NB4 (cell line): ENCODE data around the gene KPNA3.
"Not testable (repeated sequence)": the region's sequence is repeated elsewhere in the genome, so short reads cannot be mapped to it uniquely, and the experiment has no call there.

Source experiments
- DNase-seq: peaks from one replicate; pipeline ENCODE4 v3.0.0; 2010; ENCODE audit warnings: low read depth
- H3K4me3 ChIP-seq: one replicate; pipeline ENCODE4 v1.5.1; 2011; ENCODE audit warnings: mild to moderate bottlenecking, low read depth, low read length, moderate library complexity
- MYC ChIP-seq: IDR thresholded peaks from 2 replicates; pipeline ENCODE4 v1.6.1; 2011; ENCODE audit warnings: low read depth, low read length
- POLR2A ChIP-seq: IDR thresholded peaks from 2 replicates; pipeline ENCODE4 v1.6.1; 2011; ENCODE audit warnings: mild to moderate bottlenecking; ENCODE audit not compliant: insufficient read length; ENCODE audit errors: extremely low read depth
- TF ChIP-seq, protein P1 (sequence below): IDR thresholded peaks from one replicate; pipeline ENCODE4 v1.5.1; 2012; ENCODE audit warnings: low read depth, low read length
- TF ChIP-seq, protein P2 (sequence below): IDR thresholded peaks from 2 replicates; pipeline ENCODE4 v1.6.1; 2011; ENCODE audit warnings: low read depth, low read length

KPNA3 gene

DNA sequence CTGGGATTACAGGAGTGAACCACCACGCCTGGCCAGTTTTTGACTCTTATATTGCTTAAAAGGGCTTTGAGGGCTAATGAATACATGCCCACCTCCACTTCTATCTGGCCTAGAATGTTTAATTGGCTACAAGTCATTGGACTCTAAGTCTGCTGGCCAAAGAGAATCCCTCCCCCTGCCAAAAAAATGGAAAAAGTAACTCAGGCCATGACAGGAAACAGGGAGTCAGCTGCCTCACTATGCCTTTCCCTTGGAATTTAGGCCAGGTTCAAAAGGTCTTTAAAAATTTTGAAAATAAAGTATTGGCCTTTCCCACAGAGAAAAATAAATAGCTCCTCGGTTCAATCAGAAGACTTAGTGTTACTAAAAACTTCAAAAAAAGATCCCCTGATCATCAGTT lies 34.9 kb upstream of the KPNA3 start:
- TF ChIP-seq, protein P1, sequence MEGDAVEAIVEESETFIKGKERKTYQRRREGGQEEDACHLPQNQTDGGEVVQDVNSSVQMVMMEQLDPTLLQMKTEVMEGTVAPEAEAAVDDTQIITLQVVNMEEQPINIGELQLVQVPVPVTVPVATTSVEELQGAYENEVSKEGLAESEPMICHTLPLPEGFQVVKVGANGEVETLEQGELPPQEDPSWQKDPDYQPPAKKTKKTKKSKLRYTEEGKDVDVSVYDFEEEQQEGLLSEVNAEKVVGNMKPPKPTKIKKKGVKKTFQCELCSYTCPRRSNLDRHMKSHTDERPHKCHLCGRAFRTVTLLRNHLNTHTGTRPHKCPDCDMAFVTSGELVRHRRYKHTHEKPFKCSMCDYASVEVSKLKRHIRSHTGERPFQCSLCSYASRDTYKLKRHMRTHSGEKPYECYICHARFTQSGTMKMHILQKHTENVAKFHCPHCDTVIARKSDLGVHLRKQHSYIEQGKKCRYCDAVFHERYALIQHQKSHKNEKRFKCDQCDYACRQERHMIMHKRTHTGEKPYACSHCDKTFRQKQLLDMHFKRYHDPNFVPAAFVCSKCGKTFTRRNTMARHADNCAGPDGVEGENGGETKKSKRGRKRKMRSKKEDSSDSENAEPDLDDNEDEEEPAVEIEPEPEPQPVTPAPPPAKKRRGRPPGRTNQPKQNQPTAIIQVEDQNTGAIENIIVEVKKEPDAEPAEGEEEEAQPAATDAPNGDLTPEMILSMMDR = no peak
- TF ChIP-seq POLR2A (no peak), MYC (no peak)
- TF ChIP-seq, protein P2, sequence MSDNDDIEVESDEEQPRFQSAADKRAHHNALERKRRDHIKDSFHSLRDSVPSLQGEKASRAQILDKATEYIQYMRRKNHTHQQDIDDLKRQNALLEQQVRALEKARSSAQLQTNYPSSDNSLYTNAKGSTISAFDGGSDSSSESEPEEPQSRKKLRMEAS = no peak

DNA sequence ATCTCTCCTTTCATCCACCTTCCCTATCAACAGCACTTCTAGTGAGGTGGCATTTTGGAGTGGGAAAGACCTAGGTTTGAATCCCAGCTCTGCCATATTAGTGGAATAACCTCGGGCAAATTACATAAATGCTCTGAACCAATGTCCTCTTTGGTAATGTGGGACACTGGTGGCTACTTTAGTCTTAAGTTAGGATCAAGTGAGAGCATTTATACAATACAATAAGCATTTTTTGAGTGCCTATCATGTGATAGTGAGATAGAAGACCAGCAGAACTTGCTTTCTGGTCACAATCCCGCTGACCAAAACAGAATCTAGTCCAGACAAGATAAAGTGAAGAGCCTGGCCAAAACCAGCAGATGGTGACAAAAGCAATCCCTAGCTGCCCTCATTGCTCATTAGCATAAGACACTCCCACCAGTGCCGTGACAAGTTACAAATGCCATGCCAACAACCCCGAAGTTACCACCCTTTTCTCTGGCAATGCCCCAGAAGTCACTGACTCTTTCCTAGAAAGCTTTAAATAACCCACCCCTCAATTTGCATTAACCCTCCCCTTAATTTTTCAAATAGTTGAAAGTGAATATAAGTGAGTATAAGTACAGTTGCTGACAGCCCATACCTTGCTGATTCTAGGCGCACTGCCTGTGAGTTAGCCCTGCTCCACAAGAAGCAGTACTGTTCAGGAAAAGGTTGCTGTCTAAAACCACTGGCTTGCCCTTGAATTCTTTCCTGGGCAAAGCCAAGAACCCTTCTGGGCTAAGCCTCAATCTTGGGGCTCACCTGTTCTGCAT lies 28.9 kb upstream of the KPNA3 start:
- TF ChIP-seq MYC = no peak
- TF ChIP-seq, protein P2 = 0 out of 2 replicates have a peak, but pooled peaks have one; percentile 6
- DNase-seq = peak; percentile 24
- no peak overlapping the region for H3K4me3 ChIP-seq

More for the DNA sequence above, 34.9 kb upstream of the KPNA3 start:
- H3K4me3 ChIP-seq = no peak overlapping the region
- DNase-seq = no peak

DNA sequence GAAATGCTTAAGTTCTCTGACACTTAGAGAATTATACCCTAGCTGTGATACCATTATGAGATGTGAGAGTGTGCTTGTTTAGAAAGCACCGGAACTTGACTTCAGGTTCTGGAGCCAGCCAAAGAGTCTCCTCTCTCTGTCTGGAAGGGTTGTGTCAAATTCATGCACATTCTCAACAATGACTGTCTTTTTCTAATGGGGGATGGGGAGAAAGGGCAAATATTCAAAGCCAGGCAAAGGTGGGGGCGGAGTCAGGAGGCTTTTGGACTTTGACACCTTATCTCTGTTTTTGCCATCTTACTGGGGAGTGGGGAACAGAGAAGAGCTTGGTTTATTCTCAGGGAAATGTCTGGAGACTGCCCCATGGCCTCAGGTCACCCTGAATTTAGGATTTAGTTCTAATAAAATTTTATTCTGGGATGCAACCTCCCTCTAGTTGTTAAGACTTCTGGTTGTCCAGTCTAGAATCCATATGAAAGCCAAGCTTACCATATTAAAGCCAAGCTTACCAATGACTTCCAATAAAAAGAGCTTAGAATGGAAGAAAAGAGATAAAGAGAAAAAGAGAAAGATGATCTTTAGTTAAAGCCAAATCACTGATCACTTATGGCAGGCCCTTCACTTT lies 28.2 kb upstream of the KPNA3 start:
- DNase-seq = no peak
- no peak overlapping the region for H3K4me3 ChIP-seq

DNA sequence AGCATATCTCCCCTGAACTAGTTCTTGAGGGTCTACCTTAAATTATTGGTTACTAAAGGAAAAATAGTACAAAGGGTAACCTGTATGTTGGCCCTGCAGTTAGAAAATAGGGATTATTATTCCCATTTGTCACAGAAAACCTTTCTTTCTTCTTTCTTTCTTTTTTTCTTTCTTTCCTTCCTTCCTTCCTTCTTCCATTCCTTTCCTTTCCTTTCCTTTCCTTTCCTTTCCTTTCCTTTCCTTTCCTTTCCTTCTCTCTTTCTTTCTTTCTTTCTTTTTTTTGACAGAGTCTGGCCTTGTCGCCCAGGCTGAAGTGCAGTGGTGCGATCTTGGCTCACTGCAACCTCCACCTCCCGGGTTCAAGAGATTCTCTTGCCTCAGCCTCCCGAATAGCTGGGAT lies 23.6 kb upstream of the KPNA3 start:
- not testable (repeated sequence) for DNase-seq, H3K4me3 ChIP-seq

More for the DNA sequence above, 28.2 kb upstream of the KPNA3 start:
- TF ChIP-seq, protein P1 = no peak
- no peak for TF ChIP-seq POLR2A
- TF ChIP-seq MYC = no peak
- TF ChIP-seq, protein P2 = no peak

DNA sequence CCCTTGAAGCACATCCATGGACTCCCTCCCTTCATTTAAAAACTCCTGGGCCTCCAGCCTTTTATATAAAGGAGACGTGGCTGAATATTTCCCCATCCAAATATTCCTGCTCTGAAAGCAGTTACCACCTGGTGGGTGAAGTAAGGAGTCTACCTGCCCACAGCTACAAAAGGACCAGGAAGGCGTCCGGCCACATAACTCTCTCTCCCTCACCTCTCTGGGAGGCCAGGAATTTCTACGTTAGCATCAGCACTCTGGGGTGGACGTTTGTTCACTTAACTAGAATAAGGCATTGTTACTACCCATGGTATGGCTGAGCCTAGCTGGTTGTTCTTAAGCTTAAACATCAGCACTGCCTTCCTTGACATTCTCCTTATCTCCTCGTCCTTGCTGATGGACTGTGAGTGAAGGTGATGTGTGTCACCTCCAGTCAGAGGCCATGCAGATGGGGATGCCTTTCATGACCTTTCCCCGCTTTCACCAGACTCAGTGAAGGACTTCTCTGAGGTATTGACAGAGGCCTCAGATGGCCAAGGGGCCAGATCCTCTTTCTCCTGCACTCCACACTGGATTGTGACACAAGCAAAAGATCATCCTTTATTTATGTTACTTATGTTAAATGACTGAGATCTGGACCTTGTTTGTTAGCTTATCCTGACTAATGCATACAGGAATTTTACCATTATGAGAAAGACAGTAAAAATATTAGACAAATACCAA lies 22.2 kb upstream of the KPNA3 start:
- no peak for DNase-seq
- no peak overlapping the region for H3K4me3 ChIP-seq
- TF ChIP-seq, protein P2 = no peak
- TF ChIP-seq POLR2A (no peak), MYC (no peak)
- TF ChIP-seq, protein P1 = no peak

DNA sequence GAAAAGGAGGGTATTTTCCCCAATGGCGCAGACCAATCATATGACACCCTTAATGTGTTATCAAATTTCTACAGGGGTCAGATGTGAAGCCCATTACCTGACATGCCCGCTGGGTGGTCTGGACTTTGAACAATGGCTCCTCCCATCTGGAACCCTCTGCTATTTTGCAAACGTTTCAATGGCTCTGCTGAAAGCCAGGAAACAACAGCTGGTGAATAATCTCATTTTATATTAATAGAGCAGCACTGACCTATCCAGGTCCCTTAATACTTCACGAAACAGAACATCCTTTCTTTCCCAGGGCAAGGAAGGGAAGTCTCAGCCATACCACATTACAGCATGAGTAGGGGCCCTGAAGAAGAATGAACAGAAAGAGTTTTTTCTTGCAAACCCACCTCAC lies 20.3 kb upstream of the KPNA3 start:
- no peak for TF ChIP-seq MYC
- no peak for TF ChIP-seq POLR2A
- TF ChIP-seq, protein P2 = no peak
- TF ChIP-seq, protein P1 = no peak
- H3K4me3 ChIP-seq = no peak overlapping the region
- DNase-seq = no peak
